Epidermal melanocyte (primary cell): Measurements from ENCODE around the gene MAP3K4.

Source experiments
- DNase-seq: peaks from one replicate; pipeline ENCODE4 v3.0.0; 2011; ENCODE audit warnings: low spot score; ENCODE audit not compliant: insufficient read length

MAP3K4 gene

GRCh38 chr6:161079566-161080262 lies 88.1 kb downstream of the MAP3K4 start:
- DNase-seq: no peak

- DNase-seq: no peak
These were observed 88.8 kb downstream of the MAP3K4 start for GRCh38 chr6:161080263-161080970.

- DNase-seq: no peak
These were observed 90.6 kb downstream of the MAP3K4 start for GRCh38 chr6:161082215-161082614.

- no peak for DNase-seq
These were observed 93.7 kb downstream of the MAP3K4 start for GRCh38 chr6:161085246-161085645.

GRCh38 chr6:161088676-161089328 lies 97.2 kb downstream of the MAP3K4 start:
- no peak for DNase-seq

GRCh38 chr6:161091151-161091550 lies 99.6 kb downstream of the MAP3K4 start:
- no peak for DNase-seq

- no peak for DNase-seq
These were observed 100.6 kb downstream of the MAP3K4 start for GRCh38 chr6:161091972-161092701.

GRCh38 chr6:161094955-161095354 lies 103.4 kb downstream of the MAP3K4 start:
- no peak for DNase-seq

- no peak for DNase-seq
These were observed 104.3 kb downstream of the MAP3K4 start for GRCh38 chr6:161095916-161096315.

- no peak for DNase-seq
These were observed 108.5 kb downstream of the MAP3K4 start for GRCh38 chr6:161100072-161100471.

- no peak for DNase-seq
These were observed 109.9 kb downstream of the MAP3K4 start for GRCh38 chr6:161101517-161101916.

- DNase-seq: no peak
These were observed 111.9 kb downstream of the MAP3K4 start for GRCh38 chr6:161103475-161103874.

GRCh38 chr6:161104966-161105365 lies 113.4 kb downstream of the MAP3K4 start:
- no peak for DNase-seq

- no peak for DNase-seq
These were observed 113.8 kb downstream of the MAP3K4 start for GRCh38 chr6:161105408-161105807.

GRCh38 chr6:161107779-161108730 lies 116.5 kb downstream of the MAP3K4 start:
- DNase-seq: no peak

GRCh38 chr6:161108916-161109315 lies 117.3 kb downstream of the MAP3K4 start:
- DNase-seq: no peak

- no peak for DNase-seq
These were observed 117.8 kb downstream of the MAP3K4 start for GRCh38 chr6:161109366-161109765.

- no peak for DNase-seq
These were observed 118.6 kb downstream of the MAP3K4 start for GRCh38 chr6:161110028-161110779.

GRCh38 chr6:161111261-161111660 lies 119.7 kb downstream of the MAP3K4 start:
- DNase-seq: no peak

- no peak for DNase-seq
These were observed 123.9 kb downstream of the MAP3K4 start for GRCh38 chr6:161115468-161115867.
